Mesothelial cell of epicardium (in vitro differentiated cells): Measurements from ENCODE around the gene ACVR1B. TPM values are rescaled to one million over a fixed set of nuclear protein-coding genes. Genes with fewer than 3 reads are reported as not detected.

Experiments
- DNase-seq, 2 experiments: peaks; one replicate each; pipeline ENCODE4 v3.0.0; 2021; ENCODE audit warnings: low spot score in 2 of 2; ENCODE audit not compliant: unreplicated experiment in 2 of 2
- H3K27ac Mint-ChIP-seq: 2 replicates; pipeline ENCODE4 v1.8.0; 2021; ENCODE audit warnings: mixed read lengths
- H3K27me3 Mint-ChIP-seq: 2 replicates; pipeline ENCODE4 v1.8.0; 2021; ENCODE audit warnings: low read depth, mixed read lengths
- H3K36me3 Mint-ChIP-seq: 2 replicates; pipeline ENCODE4 v1.8.0; 2021; ENCODE audit warnings: mixed read lengths
- H3K4me1 Mint-ChIP-seq: 2 replicates; pipeline ENCODE4 v1.8.0; 2021; ENCODE audit warnings: mixed read lengths
- H3K4me3 Mint-ChIP-seq: 2 replicates; pipeline ENCODE4 v1.8.0; 2021; ENCODE audit warnings: mild to moderate bottlenecking, moderate library complexity, mixed read lengths
- H3K9me3 Mint-ChIP-seq: 2 replicates; pipeline ENCODE4 v1.8.0; 2021; ENCODE audit warnings: mixed read lengths
- total RNA-seq: library from RNA; stranded (reverse); gene quantifications from 3 replicates; pipeline ENCODE4 v1.2.1, GENCODE V29; 2021
- TF ChIP-seq, protein P1 (sequence below): fragments of 200-600 bp; sonication (generic); IDR thresholded peaks from one replicate; pipeline ENCODE4 v1.5.0; 2021; ENCODE audit warnings: antibody characterized with exemption; ENCODE audit not compliant: unreplicated experiment

ACVR1B gene
- total RNA-seq, 1 donor from 2014 or later: 31.2 TPM

- no peak for DNase-seq
- H3K4me1 Mint-ChIP-seq: peaks cover 18% of the 10 kb centered on the region
- no peak overlapping the region for H3K4me3 Mint-ChIP-seq
- H3K27ac Mint-ChIP-seq: no peak overlapping the region
- TF ChIP-seq, protein P1, sequence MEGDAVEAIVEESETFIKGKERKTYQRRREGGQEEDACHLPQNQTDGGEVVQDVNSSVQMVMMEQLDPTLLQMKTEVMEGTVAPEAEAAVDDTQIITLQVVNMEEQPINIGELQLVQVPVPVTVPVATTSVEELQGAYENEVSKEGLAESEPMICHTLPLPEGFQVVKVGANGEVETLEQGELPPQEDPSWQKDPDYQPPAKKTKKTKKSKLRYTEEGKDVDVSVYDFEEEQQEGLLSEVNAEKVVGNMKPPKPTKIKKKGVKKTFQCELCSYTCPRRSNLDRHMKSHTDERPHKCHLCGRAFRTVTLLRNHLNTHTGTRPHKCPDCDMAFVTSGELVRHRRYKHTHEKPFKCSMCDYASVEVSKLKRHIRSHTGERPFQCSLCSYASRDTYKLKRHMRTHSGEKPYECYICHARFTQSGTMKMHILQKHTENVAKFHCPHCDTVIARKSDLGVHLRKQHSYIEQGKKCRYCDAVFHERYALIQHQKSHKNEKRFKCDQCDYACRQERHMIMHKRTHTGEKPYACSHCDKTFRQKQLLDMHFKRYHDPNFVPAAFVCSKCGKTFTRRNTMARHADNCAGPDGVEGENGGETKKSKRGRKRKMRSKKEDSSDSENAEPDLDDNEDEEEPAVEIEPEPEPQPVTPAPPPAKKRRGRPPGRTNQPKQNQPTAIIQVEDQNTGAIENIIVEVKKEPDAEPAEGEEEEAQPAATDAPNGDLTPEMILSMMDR: no peak
- H3K9me3 Mint-ChIP-seq: no peaks in the 10 kb centered on the region
- H3K36me3 Mint-ChIP-seq: no peaks in the 10 kb centered on the region
- H3K27me3 Mint-ChIP-seq: peaks cover 11% of the 10 kb centered on the region
These were observed 75.8 kb downstream of the ACVR1B start for GRCh38 chr12:52027085-52027843.

- Mint-ChIP-seq H3K27me3 (peaks cover 11% of the 10 kb centered on the region), H3K4me1 (peaks cover 26% of the 10 kb centered on the region), H3K36me3 (no peaks in the 10 kb centered on the region), H3K4me3 (no peak overlapping the region), H3K27ac (no peak overlapping the region), H3K9me3 (no peaks in the 10 kb centered on the region)
- TF ChIP-seq, protein P1: no peak
- DNase-seq: no peak
These were observed 78.2 kb downstream of the ACVR1B start for GRCh38 chr12:52029685-52030084.

- Mint-ChIP-seq H3K9me3 (no peaks in the 10 kb centered on the region), H3K27me3 (peaks cover 25% of the 10 kb centered on the region), H3K4me1 (peaks cover 26% of the 10 kb centered on the region), H3K4me3 (peak overlapping the region; percentile 66), H3K27ac (peak overlapping the region; percentile 97), H3K36me3 (no peaks in the 10 kb centered on the region)
- TF ChIP-seq, protein P1: no peak
- no peak for DNase-seq
These were observed 80.9 kb downstream of the ACVR1B start for GRCh38 chr12:52032446-52032803.

DNA sequence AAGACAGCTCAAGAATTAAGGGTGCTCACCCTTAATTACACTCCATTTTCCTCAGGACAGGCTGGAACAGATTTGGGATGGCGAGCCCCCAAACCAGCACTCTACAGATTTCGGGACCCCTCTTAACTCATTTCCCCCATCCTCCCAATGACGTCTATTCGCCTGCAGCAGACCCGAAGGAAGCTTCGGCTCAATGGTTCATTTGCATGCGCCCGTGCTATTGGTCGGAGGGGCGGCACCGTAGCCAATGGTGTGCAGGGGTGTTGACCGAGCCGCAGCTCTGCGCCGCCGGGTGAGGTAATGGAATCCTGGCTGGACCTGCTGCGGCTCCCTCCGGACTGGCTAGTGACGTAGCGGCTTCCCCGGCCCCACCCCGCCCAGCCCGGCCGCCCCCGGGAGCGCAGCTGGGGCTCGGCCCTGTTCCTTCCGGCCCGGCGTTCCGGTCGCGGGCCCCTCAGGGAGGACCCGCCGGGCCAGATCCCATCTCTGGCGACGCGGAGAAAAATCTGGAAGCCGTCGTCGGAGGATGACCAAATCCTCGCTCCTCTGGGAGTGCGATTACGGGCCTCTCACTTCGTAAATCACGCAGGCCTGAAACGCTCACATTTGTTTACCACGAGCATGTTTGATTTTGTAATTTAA, 81.4 kb downstream of the ACVR1B start:
- peak overlapping the region; percentile 66 for H3K4me3 Mint-ChIP-seq
- peak overlapping the region; percentile 97 for H3K27ac Mint-ChIP-seq
- H3K4me1 Mint-ChIP-seq: peaks cover 29% of the 10 kb centered on the region
- H3K36me3 Mint-ChIP-seq: no peaks in the 10 kb centered on the region
- DNase-seq: peak; percentile 90 to 91
- no peaks in the 10 kb centered on the region for H3K9me3 Mint-ChIP-seq
- TF ChIP-seq, protein P1: no peak
- H3K27me3 Mint-ChIP-seq: peaks cover 27% of the 10 kb centered on the region

- Mint-ChIP-seq H3K4me3 (peak overlapping the region; percentile 55), H3K27ac (peak overlapping the region; percentile 91), H3K27me3 (peaks cover 31% of the 10 kb centered on the region), H3K36me3 (no peaks in the 10 kb centered on the region), H3K9me3 (no peaks in the 10 kb centered on the region), H3K4me1 (peaks cover 32% of the 10 kb centered on the region)
- TF ChIP-seq, protein P1: no peak
- no peak for DNase-seq
These were observed 82.1 kb downstream of the ACVR1B start for GRCh38 chr12:52033446-52034140.
